HG03025 (cell line): ENCODE data around the gene IVD.

ENCODE experiments used
- ATAC-seq: cut with Tn5 transposase; IDR thresholded peaks from one replicate; pipeline ENCODE4 v1.9.1; 2021; ENCODE audit warnings: mild to moderate bottlenecking, moderate library complexity; ENCODE audit not compliant: unreplicated experiment, low FRiP score

IVD gene

DNA sequence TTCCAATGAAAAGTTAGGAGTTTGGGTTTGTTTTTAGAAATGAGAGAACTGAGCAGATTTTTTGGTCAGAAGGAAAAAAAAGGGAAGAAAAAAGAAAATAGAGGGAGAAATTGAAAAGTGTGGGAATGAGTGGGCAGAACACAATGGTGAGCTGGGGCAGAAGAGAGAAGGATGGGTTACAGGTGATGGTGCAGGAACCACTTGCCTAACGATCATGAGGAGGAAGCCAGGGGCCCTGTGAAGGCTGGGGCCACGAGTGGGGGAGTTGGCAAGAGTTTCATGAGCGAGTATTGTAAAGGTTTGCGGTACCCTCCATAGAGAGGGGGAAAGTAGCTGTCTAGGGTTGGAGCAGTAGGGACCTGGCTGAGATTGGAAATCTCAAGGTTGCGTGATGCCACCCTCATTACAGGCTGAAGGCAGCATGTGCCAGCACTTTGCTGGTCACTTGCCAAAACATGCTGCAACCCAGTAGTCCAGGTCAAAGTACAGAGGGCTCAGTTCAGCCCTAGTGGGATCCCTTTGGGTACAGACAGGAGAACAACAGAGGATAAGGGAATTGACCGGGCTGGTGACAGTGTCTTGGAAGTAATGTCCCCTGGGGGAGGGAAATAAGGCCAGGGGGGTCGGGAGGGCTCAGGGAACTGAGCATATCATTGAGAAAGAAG, 6.6 kb downstream of the IVD start:
- no peak for ATAC-seq

DNA sequence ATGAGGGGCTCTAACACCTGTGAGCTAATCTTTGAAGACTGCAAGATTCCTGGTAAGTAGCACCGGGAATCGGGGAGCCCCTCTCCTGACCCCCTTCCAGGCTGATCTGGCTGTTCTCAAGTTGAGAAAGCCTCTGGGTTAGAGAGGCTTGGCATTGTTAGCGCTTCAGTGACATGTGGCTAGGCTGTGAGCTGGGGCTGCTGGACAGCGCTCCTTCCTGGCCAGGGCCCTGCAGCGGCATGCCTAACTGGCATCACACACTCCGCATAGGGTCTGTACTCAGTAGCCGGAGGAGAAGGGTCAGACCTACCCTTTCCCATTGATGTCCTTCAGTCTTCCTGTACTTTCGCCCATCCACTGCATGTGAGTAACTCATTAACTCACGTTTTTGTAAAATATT, 7.4 kb downstream of the IVD start:
- ATAC-seq: no peak

DNA sequence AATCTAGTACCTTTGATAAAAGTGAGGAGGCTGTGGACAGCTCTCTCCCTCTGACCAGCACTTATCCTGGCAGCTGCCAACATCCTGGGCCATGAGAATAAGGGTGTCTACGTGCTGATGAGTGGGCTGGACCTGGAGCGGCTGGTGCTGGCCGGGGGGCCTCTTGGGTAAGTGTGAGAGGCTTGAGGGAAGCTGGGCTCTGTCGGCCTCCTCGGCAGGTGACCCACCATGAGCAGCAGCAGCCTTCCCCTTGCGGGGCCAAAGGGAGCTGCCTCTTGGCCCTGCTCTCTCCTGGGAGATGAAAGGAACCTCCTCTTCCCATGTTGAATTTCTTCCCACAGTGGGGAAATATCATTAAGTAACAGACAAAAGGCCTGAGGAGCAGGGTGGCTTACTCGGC, 9.2 kb downstream of the IVD start:
- ATAC-seq: no peak

DNA sequence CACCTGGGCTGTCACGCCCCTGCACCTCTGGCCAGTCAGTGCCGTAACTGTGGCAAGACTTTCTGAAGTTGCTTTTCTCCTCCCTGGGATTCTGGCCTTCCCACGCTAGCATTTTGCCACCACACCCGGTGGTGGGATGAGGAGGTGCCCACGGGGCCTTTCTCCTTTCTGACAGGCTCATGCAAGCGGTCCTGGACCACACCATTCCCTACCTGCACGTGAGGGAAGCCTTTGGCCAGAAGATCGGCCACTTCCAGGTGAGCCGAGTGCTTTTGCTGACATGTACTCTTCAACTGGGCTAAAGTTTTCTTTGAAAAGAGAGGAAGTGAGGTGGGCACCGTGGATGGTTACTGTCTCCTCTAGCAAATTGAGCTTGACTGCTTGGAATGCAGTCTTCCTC, 9.6 kb downstream of the IVD start:
- ATAC-seq: no peak

DNA sequence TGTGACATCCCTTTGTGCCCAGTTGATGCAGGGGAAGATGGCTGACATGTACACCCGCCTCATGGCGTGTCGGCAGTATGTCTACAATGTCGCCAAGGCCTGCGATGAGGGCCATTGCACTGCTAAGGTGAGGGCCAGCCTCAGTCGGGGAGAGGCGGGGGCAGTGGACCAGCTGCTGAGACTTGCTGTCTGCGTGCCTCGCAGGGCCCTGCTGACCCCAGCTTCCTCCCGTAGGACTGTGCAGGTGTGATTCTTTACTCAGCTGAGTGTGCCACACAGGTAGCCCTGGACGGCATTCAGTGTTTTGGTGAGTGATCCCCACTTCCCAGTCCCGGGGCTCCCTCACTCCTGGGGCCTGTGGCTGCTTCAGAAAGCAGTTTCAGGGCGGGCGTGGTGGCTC, 10.5 kb downstream of the IVD start:
- no peak for ATAC-seq

DNA sequence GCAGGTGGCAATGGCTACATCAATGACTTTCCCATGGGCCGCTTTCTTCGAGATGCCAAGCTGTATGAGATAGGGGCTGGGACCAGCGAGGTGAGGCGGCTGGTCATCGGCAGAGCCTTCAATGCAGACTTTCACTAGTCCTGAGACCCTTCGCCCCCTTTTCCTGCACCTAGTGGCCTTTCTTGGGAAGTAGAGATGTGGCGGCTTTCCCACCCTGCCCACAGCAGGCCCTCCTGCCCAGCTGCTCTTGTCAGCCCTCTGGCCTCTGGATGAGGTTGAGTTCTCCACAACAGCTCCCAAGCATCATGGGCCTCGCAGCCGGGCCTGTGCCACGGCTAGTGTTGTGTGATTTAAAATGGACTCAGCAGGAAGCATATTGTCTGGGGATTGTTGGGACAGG, 12.5 kb downstream of the IVD start:
- no peak for ATAC-seq

DNA sequence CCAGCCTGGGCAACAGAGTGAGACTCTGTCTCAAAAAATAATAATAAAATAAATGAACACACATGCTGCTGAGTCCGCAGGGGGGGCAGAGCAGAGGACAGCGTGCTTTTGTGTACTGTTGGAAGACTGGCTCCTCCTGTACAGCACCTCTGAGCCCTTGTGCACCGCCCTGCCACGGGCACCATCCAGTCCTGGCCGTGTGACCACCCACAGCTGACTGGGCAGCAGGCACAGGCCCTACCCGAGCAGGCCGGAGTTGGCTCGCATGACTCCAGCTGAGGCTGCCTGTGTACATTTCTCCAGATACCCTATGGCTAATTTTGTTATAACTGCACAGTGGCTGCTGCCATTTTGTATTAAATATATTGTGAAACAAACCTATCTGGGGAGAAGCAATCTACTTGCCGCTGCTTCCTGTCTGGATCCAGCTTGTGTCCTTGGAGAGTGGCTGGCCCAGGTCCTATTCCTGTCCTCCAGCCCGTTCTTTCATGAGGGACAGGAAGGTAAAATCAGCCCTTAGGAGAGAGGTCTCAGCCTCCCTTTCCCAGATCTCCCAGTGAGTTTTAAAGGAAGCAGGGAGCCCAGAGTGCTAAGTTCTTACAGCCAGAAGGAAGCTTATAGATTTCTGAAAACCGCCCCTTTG, 14.6 kb downstream of the IVD start:
- no peak for ATAC-seq

DNA sequence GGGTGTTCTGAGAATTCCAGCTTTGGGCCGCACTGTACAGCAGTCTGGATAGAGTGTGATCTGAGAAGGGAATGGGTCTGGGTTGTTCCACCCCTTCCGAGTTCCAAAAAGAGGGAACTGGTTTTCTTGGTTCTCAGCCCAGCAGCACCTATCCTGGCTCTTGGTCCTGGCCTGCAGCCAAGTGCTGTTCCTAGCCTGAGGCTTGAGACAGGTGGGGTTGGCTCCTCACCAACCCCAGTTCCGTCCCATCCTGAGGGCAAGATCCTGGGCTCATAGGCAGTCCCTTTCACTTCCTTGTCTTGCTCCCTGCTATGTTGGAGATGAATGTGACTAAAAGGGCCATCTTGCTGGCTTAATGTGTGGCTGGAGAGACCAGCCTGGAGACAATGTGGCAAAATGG, 15.2 kb downstream of the IVD start:
- ATAC-seq: no peak

DNA sequence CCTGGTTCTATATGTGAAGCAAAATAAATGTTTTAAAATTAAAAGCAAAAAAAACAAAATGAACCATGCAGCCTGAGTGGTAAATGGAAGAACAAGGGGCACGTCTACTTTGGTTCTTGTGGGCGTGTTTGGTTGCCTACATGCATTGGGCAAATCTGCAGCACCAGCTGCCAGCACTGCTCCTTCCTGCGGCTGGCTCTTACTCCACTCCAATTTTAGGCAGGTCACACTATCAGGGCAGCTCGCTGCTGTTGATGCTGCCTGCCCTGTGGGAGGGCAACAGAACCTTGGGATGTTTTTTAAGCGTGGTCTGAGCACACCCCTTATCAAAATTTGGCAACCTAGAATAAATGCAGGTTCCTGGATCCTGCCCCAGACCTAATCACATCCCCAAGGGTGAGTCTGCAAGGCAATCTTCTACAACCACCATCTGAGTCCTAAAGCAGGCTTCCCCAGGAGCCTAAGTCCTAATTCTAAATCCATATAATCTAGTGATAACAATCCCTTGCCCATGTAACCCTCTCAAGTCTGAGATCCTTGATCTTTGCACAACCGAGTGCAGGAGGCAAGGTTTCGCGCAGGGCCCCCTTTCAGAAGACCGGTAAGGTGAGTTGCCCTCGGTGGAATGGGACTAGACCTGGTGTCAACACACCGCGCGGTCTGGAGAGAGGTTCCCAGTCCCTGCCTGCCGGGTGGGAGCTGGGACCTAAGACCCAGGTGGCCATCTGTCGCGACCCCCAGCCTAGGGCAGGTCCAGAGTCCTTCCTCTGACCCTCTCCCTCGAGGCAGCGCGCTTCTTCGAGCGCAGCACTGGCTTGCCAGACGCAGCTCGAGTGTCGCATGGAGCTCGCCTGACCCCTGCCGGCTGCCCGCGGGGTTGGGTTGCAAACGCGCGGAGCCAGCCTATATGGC, 15.9 kb downstream of the IVD start:
- ATAC-seq: peak; percentile 74

DNA sequence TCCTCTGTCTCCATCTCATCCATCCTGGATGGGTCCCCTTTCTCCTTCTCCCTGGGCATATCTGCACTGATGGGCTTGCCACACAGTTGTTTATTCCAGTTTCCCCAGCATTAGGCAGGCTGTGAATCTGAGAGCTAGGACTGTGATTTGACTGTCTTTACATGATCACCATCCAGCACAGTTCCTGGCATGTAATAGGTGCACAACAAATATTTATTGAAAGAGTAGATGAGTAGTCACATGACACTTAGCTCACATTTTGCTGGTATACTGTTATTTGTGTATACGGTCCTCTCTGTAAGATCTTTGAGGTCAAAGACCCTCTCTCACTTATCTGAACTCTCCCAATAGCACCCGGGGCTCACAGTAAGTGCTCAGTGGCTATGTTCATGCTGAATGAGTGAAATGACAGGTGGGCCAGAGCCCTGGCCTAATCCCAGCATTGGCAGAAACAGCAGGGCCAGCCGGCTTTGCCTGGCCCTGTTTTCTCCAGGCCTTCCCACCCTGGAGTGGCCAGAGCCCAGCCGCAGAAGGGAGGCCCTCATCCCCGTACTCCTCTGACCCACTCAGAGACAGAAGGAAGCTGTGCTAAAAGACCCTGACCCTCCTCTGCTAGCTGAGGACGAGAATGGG, 19.0 kb downstream of the IVD start:
- ATAC-seq: no peak

DNA sequence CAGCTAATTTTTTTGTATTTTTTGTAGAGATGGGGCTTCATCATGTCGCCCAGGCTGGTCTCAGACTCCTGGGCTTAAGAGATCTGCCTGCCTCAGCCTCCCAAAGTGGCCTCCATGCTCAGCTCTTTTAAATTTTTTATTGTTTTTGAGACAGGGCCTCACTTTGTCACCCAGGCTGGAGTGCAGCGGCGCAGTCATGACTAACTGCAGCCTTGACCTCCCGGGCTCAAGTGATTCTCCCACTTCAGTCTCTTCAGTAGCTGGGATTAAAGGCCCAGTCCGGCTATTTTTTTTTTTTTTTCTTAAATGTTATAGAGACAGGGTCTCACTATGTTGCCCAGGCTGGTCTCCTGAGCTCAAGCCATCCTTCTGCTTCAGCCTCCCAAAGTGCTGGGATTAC, 20.1 kb downstream of the IVD start:
- ATAC-seq: no peak

DNA sequence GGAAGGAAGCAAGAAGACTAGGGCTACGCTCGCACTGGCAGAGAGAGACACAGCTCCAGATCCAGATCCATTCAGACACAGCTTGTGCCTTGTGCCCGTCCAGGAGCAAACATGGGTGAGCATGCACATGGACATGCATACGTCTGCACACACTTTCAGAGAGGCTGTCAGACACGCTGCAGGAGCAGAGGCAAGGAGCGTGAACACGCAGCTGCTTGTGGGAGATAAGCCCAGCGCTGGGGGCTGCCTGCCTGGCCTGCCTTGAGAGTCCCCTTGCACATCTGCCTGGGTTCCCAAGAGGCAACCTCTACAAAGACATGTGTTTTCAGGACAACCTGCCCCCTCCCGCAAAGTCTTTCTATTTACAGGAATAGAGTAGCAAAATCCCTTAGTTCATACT, 21.6 kb downstream of the IVD start:
- no peak for ATAC-seq

DNA sequence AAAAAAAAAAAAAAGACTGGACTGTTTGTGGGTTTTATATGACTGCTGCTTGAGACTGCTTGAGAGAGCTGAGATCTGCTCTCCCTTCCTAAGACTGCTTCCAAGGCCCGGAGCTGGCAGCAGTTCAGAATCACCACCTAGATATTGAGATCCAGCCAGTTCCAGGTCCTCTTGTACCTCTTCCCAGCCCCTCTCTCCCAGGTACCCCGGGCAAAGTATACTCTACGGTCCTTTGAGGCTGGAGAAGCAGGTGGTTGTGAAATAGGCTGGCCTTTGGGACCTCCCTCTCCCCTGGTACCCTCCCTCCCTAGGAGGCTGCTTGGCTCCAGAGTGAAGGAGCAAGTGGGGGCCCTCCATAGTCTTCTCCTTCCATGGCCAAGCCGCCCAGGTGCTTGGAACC, 22.6 kb downstream of the IVD start:
- ATAC-seq: no peak

DNA sequence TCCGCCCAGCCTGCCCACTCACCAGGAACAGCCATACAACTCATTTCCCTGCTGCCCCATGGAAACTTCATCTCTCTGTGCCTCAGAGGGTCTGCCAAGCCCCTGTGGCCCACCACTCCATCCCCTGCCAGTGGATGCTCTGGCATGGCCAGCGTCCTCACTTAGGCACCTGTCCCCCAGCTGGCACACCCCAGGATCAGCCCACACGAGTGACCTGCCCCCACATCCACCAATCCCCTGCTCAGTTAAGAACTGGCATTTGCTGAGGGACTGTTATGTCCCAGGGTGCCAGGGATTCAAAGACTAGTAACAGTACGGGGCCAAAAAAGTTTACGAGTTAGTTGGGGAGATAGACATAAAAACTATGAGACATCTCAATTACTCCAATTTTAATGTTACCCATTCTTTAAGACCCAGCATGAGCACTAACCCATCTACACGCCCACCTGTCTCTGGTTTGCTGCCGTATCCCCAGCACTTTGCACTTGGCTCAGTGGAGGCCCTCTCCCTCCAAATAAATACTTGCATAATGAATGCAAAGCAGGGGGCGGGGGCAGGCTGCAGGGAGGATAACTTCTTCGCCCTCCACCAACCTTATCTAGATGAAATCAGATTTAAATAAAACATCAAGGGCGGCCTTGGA, 23.6 kb downstream of the IVD start:
- no peak for ATAC-seq

DNA sequence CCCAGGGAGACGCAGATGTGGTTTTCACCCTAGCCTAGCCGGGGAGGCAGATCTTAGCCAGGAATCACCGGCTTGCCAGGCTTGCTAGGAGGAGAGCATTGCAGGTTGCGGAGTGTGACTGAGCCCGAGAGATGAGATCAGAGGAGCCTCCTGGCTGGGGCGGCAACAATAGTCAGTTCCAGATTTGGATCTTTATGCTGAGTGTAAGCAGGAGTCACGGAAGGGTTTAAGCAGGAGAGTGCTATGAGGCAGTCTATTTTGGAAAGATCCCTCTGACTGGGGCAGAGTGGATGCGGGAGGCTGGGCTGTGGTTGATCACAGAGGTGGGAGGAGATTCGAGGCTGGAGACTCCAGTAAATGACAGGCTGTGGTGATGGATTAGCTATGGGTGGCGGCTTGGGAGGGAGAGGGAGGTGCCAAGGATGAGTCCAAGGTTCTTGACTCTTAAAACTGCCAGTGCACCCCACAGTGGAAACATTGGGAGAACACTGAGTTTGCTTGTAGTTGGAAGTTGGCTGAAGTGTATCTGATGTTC, 24.7 kb downstream of the IVD start:
- ATAC-seq: no peak

DNA sequence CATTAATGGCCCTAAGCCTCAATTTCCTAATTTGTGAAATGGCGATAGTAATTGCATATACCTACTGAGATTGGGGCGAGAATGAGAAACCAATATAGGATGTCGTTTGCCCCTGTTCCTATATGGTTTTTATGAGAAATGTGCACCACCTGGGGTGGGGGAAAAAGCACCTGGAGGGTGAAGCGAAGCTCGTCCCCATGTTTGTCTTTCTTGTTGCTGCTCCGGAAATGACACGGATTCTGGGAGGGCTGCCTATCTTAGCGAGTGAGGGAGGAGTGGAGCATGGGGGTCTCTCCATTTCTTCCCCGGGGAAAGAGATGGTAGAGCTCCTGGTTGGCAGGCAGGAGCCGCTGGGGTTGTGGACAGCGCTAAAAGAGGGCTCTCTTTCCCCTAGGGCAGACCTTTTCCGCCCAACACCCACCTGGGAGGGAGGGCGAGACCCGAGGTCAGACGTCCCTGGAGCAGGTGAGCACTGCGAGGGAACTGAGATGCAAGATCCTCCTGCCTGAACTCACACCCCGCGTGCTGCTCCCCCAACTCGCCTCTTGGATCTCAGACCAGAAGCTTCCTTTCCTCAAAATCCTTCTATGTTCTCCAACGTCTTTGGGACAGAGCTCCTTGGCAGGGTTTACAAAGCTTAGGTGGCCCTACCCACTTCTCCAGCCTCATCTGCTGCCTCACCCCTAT, 29.6 kb downstream of the IVD start:
- no peak for ATAC-seq

DNA sequence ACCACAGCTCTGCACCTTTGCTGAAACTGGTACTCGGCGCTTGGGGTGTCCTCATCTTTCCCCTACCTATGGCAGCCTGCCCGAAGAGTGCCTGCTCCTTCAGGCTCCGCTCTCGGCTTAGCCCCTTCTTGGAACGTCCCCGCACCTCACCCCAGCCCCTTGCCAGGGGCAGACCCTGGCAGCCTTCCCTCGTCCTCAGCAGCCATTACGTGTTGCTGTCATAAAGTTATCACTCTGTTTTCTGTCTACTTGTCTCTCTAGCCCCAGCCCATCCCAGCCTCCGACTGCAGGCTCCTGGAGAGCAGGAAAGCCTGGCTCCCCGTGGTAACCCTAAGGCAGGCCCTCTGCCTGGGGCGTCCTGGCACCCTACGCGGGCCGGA, 30.1 kb downstream of the IVD start:
- ATAC-seq: no peak

DNA sequence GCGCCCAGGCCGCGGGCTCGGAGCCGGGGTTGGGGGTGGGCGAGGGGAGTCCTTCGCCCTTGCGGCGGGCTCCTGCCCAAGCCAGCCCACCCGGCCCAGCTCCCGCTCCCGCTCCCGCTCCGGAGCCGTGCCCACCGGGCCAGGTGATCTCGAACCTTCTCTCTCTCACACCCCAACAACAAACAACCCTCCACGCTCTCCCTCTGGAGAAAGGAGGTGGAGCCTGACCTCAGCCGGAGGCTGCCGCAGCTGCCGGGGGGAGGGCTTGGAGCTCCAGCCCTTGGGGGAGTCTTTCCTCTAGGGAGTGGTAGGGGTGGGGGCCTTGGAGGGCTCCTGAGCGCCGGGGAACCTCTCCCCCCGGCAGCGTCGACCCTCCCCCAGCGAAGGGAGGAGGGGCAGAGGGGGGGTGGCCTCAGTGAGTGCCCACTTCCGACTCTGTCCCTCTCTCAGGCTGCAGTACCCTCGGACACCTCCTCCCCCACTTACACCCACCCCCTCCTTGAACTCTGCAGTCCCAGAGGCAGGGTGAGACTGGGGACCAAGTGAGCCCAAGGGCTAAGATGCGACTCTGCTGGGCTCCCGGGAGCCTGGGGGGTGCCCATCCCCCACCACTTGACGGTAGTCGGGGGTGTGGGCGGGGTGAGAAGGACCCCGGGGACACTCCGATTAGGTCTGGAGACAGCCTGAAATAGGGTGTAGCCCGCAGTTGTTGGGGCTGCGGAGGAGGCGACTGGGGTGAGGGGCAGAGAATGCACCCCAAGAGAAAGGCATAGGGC, 30.7 kb downstream of the IVD start:
- ATAC-seq: no peak
